ENCODE results near the gene UVRAG.
"Not testable (repeated sequence)": the region's sequence is repeated elsewhere in the genome, so short reads cannot be mapped to it uniquely, and the experiment has no call there.

Gene UVRAG

DNA sequence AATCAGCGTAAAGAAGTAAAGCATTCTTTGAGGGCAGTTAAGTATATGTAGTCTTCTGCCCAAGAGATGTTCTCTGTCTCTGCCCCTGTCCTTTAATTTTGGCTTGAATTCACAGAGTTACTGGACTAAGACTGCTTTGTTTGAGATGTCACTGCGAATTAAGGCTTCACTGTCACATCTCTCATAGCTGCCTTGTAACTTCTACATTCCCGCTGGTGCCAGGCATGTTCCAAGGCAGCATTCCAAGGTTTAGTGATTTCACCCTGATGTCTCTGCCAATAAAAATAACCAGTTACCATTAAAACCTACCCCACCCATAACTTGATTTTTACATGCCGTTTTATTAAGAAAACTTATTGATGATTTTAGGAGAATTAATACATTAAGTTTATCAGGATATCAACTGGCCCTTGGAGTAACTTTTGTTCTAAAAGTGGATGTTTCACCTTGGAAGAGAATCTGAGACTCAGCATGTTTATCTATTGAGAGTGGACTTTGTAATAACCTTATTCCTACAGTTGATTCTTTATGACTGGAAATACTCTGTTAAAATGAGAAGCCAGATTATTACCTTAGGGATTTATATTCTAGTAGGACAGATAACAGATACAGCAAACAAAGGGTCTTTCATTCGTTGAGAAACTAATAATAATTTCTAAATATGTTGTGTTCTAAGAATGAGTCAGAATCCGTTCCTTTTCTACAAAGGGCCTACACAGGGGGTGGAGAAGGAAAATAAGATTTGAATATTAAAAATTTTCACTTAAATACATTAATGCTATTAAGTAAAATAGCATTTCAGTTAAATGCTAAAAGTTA is 110.2 kb downstream of the UVRAG start:
- H3K4me3 ChIP-seq (ENCODE audit: low read depth, low read length): no peak overlapping the region
- H3K9me3 ChIP-seq: no peaks in the 10 kb centered on the region
- TF ChIP-seq, protein P1, sequence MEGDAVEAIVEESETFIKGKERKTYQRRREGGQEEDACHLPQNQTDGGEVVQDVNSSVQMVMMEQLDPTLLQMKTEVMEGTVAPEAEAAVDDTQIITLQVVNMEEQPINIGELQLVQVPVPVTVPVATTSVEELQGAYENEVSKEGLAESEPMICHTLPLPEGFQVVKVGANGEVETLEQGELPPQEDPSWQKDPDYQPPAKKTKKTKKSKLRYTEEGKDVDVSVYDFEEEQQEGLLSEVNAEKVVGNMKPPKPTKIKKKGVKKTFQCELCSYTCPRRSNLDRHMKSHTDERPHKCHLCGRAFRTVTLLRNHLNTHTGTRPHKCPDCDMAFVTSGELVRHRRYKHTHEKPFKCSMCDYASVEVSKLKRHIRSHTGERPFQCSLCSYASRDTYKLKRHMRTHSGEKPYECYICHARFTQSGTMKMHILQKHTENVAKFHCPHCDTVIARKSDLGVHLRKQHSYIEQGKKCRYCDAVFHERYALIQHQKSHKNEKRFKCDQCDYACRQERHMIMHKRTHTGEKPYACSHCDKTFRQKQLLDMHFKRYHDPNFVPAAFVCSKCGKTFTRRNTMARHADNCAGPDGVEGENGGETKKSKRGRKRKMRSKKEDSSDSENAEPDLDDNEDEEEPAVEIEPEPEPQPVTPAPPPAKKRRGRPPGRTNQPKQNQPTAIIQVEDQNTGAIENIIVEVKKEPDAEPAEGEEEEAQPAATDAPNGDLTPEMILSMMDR (IDR thresholded peaks at IDR 0.05; ENCODE audit: low read depth, low read length): no peak
- H3K36me3 ChIP-seq: no peaks in the 10 kb centered on the region
- H3K4me1 ChIP-seq: no peaks in the 10 kb centered on the region
- H3K27me3 ChIP-seq: no peaks in the 10 kb centered on the region
- DNase-seq: no peak

DNA sequence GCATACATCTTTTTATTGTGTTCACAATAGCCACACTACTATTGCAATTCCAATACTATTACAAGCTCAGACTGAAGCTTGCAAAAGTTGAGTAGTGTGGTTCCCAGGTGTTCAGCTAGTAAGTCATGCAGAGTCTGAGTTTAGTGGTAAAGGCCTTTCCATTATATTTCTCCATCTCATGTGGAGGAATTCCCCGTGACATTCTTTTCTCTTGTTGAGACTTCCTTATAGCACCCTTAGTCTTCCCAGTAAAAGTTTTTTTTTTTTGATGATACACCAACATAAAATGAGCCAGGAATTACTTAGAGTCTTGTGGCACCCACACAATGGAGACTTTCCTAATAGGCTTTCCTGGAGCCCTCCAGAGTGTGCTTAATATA is 110.8 kb downstream of the UVRAG start:
- no peak for DNase-seq
- H3K27me3 ChIP-seq: no peaks in the 10 kb centered on the region
- H3K4me3 ChIP-seq (ENCODE audit: low read depth, low read length): no peak overlapping the region
- TF ChIP-seq, protein P1 (IDR thresholded peaks at IDR 0.05; ENCODE audit: low read depth, low read length): no peak
- H3K9me3 ChIP-seq: no peaks in the 10 kb centered on the region
- no peaks in the 10 kb centered on the region for H3K4me1 ChIP-seq
- H3K36me3 ChIP-seq: no peaks in the 10 kb centered on the region

- Histone ChIP-seq H3K36me3 (no peaks in the 10 kb centered on the region), H3K4me1 (no peaks in the 10 kb centered on the region), H3K27me3 (no peaks in the 10 kb centered on the region), H3K9me3 (no peaks in the 10 kb centered on the region), H3K4me3 (ENCODE audit: low read depth, low read length) (no peak overlapping the region)
- no peak for DNase-seq
- TF ChIP-seq, protein P1 (IDR thresholded peaks at IDR 0.05; ENCODE audit: low read depth, low read length): no peak
Observed at GRCh38 chr11:75929706-75930105, 114.7 kb downstream of the UVRAG start.

DNA sequence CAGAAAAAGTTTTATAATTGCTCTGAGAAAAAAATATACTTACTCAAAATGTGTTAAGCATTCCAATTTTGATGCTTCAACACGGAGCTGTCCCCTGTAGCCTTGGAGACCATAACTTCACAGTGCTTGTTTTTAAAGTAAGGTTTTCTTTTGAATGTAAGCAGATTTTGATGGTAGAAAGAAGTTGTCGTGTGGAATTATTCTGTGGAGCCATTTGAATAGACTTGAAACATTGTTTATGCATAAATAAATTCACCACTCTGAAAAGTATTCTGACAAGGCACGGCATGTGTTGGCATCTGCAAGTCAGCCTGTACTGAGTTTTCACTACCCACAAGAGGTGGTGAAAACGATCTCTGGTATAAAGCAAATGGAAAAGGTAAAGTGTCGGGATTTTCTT is 115.5 kb downstream of the UVRAG start:
- Histone ChIP-seq H3K4me1 (no peaks in the 10 kb centered on the region; the same call in 1 of the 2 replicates), H3K36me3 (no peaks in the 10 kb centered on the region), H3K4me3 (ENCODE audit: low read depth, low read length) (no peak overlapping the region), H3K9me3 (no peaks in the 10 kb centered on the region), H3K27me3 (no peaks in the 10 kb centered on the region)
- no peak for DNase-seq
- TF ChIP-seq, protein P1 (IDR thresholded peaks at IDR 0.05; ENCODE audit: low read depth, low read length): no peak

DNA sequence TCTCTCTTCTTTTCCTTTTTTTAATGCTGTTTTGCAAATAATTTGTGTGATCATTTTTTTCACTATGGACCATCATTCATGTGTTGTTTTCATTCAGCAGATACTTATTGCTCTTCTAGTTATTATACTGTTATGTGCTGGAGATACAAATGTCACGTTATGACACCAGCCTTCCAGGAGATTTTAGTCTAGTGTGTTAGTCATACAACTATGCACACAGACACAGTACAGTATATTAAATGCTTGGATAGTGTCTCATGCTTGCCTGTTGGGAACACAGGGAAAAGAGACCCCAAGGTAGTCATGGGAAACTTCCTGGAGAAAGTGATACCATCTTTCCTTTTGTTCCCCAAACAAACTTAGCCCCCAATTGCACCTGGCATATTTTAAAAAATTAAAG is 116.1 kb downstream of the UVRAG start:
- Histone ChIP-seq H3K36me3 (no peaks in the 10 kb centered on the region), H3K4me3 (ENCODE audit: low read depth, low read length) (no peak overlapping the region)
- DNase-seq: no peak

DNA sequence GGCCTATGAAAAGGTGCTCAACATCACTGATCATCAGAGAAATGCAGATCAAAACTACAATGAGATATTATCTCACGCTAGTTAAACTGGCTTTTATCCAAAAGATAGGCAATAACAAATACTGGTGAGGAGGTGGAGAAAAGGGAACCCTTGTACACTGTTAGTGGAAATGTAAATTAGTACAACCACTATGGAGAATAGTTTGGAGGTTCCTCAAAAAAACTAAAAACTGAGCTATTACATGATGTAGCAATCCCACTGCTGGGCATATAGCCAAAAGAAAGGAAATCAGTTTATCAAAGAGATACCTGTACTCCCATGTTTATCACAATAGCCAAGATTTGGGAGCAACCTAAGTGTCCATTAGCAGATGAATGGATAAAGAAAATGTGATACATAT is 118.7 kb downstream of the UVRAG start:
- not testable (repeated sequence) for H3K4me1 ChIP-seq; DNase-seq; H3K9me3 ChIP-seq; H3K4me3 ChIP-seq (ENCODE audit: low read depth, low read length); H3K27me3 ChIP-seq; H3K36me3 ChIP-seq

More for the DNA sequence above, 116.1 kb downstream of the UVRAG start:
- no peaks in the 10 kb centered on the region for H3K9me3 ChIP-seq
- TF ChIP-seq, protein P1 (IDR thresholded peaks at IDR 0.05; ENCODE audit: low read depth, low read length): no peak
- no peaks in the 10 kb centered on the region; the same call in 1 of the 2 replicates for H3K4me1 ChIP-seq
- H3K27me3 ChIP-seq: no peaks in the 10 kb centered on the region
